Prostate gland (tissue), 2 donors: ENCODE measurements around the gene CC2D2B. TPM values are rescaled to one million over a fixed set of nuclear protein-coding genes. Genes with fewer than 3 reads are reported as not detected.
"Not testable (repeated sequence)": the region's sequence is repeated elsewhere in the genome, so short reads cannot be mapped to it uniquely, and the experiment has no call there.

Experiments used
- DNase-seq: peaks from one replicate; pipeline ENCODE4 v3.0.0-alpha.2; 2019; ENCODE audit warnings: low spot score
- H3K27ac ChIP-seq, 2 donors: fragments of 200-600 bp; sonication (generic); 2 replicates each; pipeline ENCODE4 v1.5.1; 2017 to 2019
- H3K27me3 ChIP-seq: fragments of 200-600 bp; sonication (generic); replicated peaks from 2 replicates; pipeline ENCODE4 v1.5.1; 2019; ENCODE audit not compliant: insufficient read depth
- H3K36me3 ChIP-seq, 2 donors: fragments of 200-600 bp; sonication (generic); 1 replicate in 1 of 2; 2 replicates in 1 of 2; pipeline versions ENCODE4 v1.5.1 to v1.8.1; 2017 to 2019
- H3K4me1 ChIP-seq: fragments of 200-600 bp; sonication (generic); replicated peaks from 2 replicates; pipeline ENCODE4 v1.5.1; 2019
- H3K4me3 ChIP-seq, 2 donors: fragments of 200-600 bp; sonication (generic); 2 replicates each; pipeline ENCODE4 v1.5.1; 2017 to 2019
- H3K9me3 ChIP-seq: fragments of 200-600 bp; sonication (generic); 2 replicates; pipeline ENCODE4 v1.5.1; 2017
- POLR2A ChIP-seq: fragments of 450-650 bp; IDR thresholded peaks from one replicate; pipeline ENCODE4 v1.6.1; 2016; ENCODE audit warnings: antibody characterized with exemption, mild to moderate bottlenecking
- POLR2AphosphoS5 ChIP-seq: sonication (generic); formaldehyde crosslinking; IDR thresholded peaks from one replicate; pipeline ENCODE4 v1.6.1; 2017; ENCODE audit warnings: antibody characterized with exemption
- WGBS: methylation state at CpG from one replicate; pipeline ENCODE4 v1.1.5; 2018; 5-methylcytosine and 5-hydroxymethylcytosine counted together
- intact Hi-C: fragments of 100-400 bp; cut with DNase I; formaldehyde crosslinking; loops from one replicate; pipeline ENCODE4 v1.14.2; 2022
- total RNA-seq, 2 donors: library from RNA; depleted of rRNA; stranded (reverse); fragments of >200 nt; gene quantifications; one replicate each; pipeline ENCODE4 v1.1.0, GENCODE V29; 2016
- TF ChIP-seq, protein P1 (sequence below), 4 experiments: fragments of 200-600 bp in 2 of 4; fragments of 450-650 bp in 2 of 4; sonication (generic) in 2 of 4; IDR thresholded peaks; 1 replicate in 3 of 4; 2 replicates in 1 of 4; pipeline ENCODE4 v1.5.1; 2016 to 2019; ENCODE audit warnings: antibody characterized with exemption in 4 of 4, mild to moderate bottlenecking in 2 of 4, moderate library complexity in 2 of 4

Gene CC2D2B
- total RNA-seq, 2 donors from 2014 or later, result 2.6 to 4.9 TPM

- intact Hi-C loops, result no loop called here
Observed at GRCh38 chr10:95976362-95977229, 68.8 kb downstream of the CC2D2B start.

GRCh38 chr10:95982200-95982599 is 74.4 kb downstream of the CC2D2B start:
- intact Hi-C loops, result no loop called here
- Histone ChIP-seq H3K4me3 (no peak overlapping the region), H3K36me3 (no peaks in the 10 kb centered on the region), H3K27me3 (no peaks in the 10 kb centered on the region), H3K4me1 (no peaks in the 10 kb centered on the region), H3K9me3 (no peaks in the 10 kb centered on the region), H3K27ac (no peak overlapping the region)
- 86% methylated on average over 2 of the region's 2 CpGs for WGBS
- DNase-seq, result no peak
- TF ChIP-seq, protein P1, sequence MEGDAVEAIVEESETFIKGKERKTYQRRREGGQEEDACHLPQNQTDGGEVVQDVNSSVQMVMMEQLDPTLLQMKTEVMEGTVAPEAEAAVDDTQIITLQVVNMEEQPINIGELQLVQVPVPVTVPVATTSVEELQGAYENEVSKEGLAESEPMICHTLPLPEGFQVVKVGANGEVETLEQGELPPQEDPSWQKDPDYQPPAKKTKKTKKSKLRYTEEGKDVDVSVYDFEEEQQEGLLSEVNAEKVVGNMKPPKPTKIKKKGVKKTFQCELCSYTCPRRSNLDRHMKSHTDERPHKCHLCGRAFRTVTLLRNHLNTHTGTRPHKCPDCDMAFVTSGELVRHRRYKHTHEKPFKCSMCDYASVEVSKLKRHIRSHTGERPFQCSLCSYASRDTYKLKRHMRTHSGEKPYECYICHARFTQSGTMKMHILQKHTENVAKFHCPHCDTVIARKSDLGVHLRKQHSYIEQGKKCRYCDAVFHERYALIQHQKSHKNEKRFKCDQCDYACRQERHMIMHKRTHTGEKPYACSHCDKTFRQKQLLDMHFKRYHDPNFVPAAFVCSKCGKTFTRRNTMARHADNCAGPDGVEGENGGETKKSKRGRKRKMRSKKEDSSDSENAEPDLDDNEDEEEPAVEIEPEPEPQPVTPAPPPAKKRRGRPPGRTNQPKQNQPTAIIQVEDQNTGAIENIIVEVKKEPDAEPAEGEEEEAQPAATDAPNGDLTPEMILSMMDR (IDR thresholded peaks at IDR 0.05), result no peak
- TF ChIP-seq POLR2AphosphoS5 (no peak), POLR2A (no peak)

More at GRCh38 chr10:95976362-95977229, 68.8 kb downstream of the CC2D2B start:
- TF ChIP-seq POLR2A, result no peak
- TF ChIP-seq POLR2AphosphoS5, result no peak
- TF ChIP-seq, protein P1 (IDR thresholded peaks at IDR 0.05), result no peak
- Histone ChIP-seq H3K9me3 (no peaks in the 10 kb centered on the region), H3K4me3 (no peak overlapping the region), H3K27ac (no peak overlapping the region), H3K4me1 (no peaks in the 10 kb centered on the region), H3K27me3 (no peaks in the 10 kb centered on the region), H3K36me3 (no peaks in the 10 kb centered on the region)
- WGBS, result 77% methylated on average over 9 of the region's 9 CpGs
- no peak for DNase-seq

GRCh38 chr10:95987685-95988426 is 80.1 kb downstream of the CC2D2B start:
- 68% methylated on average over 2 of the region's 2 CpGs for WGBS
- intact Hi-C loops, result no loop called here

DNA sequence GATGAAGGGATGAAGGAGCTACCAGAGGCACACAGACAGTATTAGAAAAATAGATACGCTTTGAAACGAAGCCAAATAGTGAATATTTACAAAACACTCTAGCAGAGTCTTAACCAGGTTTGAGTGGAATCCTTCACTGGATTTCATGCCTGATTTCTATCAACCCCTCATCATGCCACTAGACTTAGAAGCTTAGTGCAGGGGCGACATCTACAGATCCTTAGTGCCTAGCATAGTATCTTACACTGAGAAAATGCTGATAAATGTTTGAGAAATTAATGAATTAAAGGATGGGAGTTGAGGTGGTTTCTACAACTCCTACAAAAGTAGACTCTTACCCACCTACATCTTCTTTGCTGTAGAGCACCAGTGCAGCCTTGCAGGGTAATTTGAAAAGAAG is 80.9 kb downstream of the CC2D2B start:
- WGBS, result 79% methylated on average over 3 of the region's 3 CpGs
- Histone ChIP-seq H3K36me3 (no peaks in the 10 kb centered on the region), H3K27me3 (no peaks in the 10 kb centered on the region), H3K9me3 (no peaks in the 10 kb centered on the region), H3K27ac (no peak overlapping the region), H3K4me3 (no peak overlapping the region), H3K4me1 (no peaks in the 10 kb centered on the region)
- TF ChIP-seq POLR2A, result no peak
- no peak for TF ChIP-seq POLR2AphosphoS5
- TF ChIP-seq, protein P1 (IDR thresholded peaks at IDR 0.05), result no peak
- intact Hi-C loops, result no loop called here
- no peak for DNase-seq

More at GRCh38 chr10:95987685-95988426, 80.1 kb downstream of the CC2D2B start:
- H3K9me3 ChIP-seq, result no peaks in the 10 kb centered on the region
- H3K27me3 ChIP-seq, result no peaks in the 10 kb centered on the region
- DNase-seq, result no peak
- no peaks in the 10 kb centered on the region for H3K36me3 ChIP-seq
- no peak overlapping the region for H3K4me3 ChIP-seq
- TF ChIP-seq, protein P1 (IDR thresholded peaks at IDR 0.05), result no peak
- TF ChIP-seq POLR2AphosphoS5, result no peak
- H3K4me1 ChIP-seq, result no peaks in the 10 kb centered on the region
- H3K27ac ChIP-seq, result no peak overlapping the region

GRCh38 chr10:95994376-95994775 is 86.6 kb downstream of the CC2D2B start:
- H3K27ac ChIP-seq, H3K9me3 ChIP-seq, H3K36me3 ChIP-seq, intact Hi-C loops, H3K4me1 ChIP-seq, DNase-seq, H3K4me3 ChIP-seq, H3K27me3 ChIP-seq: not testable (repeated sequence)
- 90% methylated on average over 11 of the region's 11 CpGs for WGBS
